Colon (tissue), 2 donors: ENCODE measurements around the gene CILP2.

Source experiments
- FAIRE-seq: peaks from 2 replicates; lab custom pipeline; 2012; peaks lifted over from hg19 to GRCh38; lab: Jason Lieb, UNC
- donor health status: control.
- donor health status: control.

The CILP2 gene

DNA sequence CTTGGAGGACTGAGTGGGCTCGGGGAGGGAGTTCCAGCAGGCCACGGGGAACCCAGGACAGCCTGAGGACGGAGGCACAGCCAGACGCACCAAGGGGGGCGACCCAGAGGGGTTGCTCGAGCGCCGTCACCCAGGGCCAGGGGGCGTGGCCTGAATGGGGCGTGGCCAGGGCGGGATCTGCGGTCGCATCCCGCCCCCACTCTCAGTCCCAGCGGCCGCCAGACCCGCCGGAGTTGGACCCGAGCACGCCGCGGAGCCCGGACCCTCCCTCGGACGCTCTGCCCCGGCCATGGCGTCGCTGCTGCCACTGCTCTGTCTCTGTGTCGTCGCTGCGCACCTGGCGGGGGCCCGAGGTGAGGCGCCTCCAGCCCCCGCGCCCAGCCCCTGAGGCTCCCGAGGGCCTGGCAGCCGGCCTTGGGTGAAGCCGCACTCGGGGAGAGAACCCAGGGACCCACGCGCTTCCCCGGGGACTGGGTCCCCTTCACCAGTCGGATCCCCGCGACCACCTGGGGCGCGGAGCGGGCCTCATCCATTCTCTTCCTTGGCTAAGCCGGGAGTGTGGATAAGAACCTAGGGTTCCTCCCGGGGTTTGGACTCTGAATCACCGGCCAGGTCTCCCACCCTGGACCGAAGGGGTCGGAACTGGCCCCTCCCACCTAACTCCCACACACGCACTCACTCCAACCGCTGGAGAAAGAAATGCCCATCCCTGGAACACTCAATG lies at the start of gene CILP2:
Gene CILP2, plus strand, starts transcription at position 205 of the 724 bp plus-strand sequence. Its CDS starts 85 bp downstream, at position 290.
- no peak for FAIRE-seq

- peak; percentile 53 for FAIRE-seq
Observed at GRCh38 chr19:19488875-19489690, 49.0 kb upstream of the CILP2 start.

DNA sequence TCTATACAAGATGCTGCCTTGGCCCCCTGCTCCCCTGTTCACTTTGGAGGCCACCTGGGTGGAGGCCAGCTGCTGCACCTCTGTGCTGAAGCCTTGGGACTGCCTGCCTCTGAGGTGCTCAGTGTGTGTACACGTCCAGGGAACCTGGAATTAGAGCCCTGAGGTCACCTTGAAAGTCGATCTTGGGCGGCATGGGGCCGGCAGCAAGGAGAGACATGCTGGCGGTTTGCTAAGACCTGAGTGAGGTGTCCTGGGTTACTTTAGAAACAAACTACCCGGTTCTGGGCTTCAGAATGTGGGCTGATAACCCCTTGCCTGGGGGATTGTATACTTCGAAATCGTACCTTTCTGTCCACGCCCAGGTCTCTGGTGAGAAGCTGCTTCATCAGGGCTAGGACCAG lies 48.3 kb upstream of the CILP2 start:
- FAIRE-seq = no peak

GRCh38 chr19:19490214-19490968 lies 47.7 kb upstream of the CILP2 start:
- FAIRE-seq = no peak

DNA sequence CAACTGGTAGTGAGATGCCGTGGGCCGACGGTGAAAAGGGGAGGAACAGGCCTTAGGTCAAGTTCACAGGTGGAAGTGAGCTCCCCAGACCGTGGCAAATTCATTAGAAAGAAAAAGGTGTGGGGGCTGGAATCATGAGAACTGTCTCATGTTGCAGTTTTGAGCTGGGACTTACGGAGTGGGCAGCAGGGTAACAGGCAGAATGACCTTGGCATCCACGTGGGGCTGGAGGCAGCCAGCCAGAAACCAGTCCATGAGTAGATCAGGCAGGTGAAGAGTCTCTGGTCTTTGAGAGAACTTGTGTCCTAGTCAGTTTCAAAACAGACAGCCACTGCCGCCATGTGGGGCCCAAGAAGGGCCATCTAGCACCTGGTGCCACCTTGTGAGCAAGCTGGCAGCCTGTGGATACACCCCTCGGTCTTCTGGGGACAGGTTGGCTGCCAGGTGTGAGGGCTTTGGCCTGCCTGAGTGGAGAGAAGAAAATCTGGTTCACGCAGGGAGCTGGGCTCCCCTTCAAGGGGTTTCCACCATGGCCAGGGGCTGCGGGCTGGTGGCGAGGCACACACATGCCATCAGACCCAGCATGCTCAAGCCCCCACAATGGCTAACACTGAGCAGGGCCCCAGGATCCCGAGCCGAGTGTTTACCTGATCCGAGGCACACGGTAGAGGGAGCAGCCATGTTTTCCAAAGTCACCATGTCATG lies 46.6 kb upstream of the CILP2 start:
- FAIRE-seq = no peak

- FAIRE-seq = no peak
Observed at GRCh38 chr19:19492026-19492610, 45.9 kb upstream of the CILP2 start.

DNA sequence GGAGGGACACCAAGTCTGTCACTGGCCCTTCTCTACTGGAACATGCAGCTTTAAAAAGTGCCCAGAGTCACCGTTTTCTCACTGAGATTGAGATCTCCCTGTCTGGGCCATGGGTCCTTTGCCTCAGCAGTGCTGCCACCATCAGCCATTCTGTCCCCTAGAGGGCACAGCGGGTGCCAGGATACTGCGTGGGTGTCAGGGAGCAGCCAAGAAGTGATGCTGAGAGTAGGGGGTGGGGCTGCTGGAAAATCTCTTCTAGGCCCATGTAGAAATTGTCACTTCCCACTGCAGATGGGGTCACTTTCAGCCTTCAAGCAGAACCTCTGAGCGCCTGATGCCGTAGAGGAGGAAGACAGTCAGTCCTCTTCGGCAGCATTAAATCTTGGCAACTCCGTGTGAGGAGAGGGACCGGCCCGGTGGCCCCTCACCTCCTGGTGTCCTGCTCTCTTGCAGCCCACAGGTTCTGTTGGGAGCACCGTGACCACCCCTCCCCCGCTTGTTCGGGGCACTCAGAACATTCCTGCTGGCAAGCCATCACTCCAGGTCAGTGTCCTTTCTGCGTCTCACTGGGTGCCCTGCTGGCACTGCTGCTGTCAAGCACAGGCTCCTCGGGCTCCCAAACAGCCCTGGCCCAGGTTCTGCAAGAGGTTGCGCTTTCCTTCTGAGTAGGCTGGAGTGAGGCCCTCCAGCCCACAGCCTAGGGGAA lies 44.1 kb upstream of the CILP2 start:
- no peak for FAIRE-seq

DNA sequence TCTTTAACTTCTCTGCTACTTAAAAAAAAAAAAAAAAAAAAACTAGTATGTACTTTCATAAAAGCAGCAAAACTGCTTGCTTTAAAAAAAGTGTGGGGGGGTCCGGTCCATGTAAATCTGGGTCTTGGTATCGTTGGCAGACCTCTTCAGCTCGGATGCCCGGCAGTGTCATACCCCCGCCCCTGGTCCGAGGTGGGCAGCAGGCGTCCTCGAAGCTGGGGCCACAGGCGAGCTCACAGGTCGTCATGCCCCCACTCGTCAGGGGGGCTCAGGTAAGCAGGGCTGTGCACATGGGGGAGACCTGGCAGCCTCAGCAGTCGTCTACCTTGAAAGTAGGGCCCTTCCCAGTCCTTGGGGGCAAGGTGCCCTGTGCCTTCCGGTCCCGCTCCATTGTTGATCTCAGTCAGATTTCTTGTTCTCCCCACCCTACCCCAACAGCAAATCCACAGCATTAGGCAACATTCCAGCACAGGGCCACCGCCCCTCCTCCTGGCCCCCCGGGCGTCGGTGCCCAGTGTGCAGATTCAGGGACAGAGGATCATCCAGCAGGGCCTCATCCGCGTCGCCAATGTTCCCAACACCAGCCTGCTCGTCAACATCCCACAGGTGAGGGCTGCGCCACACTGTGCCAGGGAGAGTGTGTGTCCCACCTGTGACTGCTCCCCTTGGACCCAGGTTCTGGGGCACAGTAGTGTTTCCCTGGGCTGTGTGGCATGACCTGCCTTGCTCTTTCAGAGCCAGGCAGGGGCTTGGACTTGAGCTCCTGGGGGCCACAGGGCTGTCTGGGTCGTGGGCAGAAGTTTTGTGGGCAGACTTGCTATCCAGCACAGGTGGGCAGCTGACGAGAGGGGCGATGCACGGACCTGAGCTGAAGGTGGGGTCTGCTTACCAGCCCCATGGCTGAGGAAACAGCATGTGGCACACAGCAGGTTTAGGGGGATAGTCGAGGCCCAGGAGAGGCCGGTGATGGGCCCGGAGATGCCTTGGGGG lies 42.2 kb upstream of the CILP2 start:
- FAIRE-seq = no peak

GRCh38 chr19:19498255-19498991 lies 39.6 kb upstream of the CILP2 start:
- FAIRE-seq = no peak

DNA sequence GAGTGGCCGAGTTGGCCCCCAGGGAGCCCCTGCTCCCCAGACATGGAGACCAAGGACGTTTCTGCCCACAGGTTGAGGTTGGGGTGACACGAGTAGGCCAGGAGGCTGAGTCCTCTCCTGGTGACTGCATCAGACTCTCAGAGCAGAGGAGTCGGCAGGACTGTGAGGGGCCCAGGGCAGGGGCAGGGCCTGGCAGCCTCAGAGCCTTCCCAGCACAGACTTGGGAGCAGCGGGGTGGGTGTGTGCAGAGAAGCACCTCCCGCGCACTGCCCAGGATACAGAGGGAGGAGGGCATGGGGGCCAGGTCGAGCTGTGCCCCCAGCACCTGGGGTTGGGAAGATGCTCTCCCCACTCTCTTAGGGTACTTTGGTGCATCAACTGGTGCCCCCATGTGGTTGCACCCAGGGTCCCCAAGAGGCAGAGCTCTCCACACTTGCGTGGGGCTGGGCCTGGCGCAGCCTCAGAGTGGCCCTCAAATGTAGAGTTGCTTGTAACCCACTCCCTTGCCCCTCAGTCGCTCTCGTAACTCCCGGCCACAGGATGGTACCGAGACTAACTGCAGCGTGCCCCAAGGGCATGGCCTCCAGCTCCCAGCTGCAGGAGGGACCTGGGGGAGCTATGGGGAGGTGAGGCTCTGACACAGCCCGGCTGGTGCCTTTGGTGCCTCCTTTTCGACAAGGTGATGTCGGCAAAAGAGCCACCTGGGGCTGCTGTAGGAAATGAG lies 38.6 kb upstream of the CILP2 start:
- FAIRE-seq = no peak

DNA sequence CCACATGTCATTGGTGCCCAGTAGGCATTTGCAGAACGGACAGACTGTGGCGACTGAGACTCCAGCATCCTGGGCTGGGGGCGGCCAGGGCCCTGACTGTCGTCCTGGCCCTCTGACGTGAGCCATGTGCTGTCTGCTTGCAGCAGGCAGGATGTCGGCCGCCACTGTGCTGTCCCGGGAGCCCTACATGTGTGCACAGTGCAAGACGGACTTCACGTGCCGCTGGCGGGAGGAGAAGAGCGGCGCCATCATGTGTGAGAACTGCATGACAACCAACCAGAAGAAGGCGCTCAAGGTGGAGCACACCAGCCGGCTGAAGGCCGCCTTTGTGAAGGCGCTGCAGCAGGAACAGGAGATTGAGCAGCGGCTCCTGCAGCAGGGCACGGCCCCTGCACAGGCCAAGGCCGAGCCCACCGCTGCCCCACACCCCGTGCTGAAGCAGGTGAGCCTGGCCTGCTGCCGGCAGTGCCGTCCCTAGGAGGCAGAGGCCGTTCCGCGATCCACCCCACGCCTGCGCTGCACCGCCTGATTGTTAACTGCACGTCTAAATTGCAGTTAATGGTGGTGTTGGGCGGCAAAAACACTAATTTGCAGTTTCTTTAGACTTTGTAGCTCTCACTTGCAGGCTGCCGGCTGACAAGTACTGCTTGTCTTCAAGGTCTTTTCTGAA lies 37.0 kb upstream of the CILP2 start:
- FAIRE-seq = no peak

DNA sequence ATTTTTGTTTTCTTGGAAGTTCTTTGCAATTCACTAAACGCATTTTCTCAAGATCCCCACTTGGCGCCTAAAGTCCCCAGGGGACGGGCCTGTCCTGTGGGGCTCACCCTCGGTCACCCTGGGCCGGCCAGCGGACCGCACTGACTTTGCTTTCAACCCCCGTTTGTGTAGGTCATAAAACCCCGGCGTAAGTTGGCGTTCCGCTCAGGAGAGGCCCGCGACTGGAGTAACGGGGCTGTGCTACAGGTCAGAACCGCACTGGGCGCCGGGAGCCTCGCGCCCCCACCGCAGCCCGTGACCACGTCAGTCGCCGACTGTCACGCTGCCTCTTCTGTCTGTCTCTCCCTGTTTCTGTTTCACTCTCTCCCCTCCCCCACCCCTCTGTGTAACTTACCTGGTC lies 36.3 kb upstream of the CILP2 start:
- no peak for FAIRE-seq

GRCh38 chr19:19502281-19502680 lies 35.8 kb upstream of the CILP2 start:
- no peak for FAIRE-seq

GRCh38 chr19:19502808-19503602 lies 35.1 kb upstream of the CILP2 start:
- no peak for FAIRE-seq

DNA sequence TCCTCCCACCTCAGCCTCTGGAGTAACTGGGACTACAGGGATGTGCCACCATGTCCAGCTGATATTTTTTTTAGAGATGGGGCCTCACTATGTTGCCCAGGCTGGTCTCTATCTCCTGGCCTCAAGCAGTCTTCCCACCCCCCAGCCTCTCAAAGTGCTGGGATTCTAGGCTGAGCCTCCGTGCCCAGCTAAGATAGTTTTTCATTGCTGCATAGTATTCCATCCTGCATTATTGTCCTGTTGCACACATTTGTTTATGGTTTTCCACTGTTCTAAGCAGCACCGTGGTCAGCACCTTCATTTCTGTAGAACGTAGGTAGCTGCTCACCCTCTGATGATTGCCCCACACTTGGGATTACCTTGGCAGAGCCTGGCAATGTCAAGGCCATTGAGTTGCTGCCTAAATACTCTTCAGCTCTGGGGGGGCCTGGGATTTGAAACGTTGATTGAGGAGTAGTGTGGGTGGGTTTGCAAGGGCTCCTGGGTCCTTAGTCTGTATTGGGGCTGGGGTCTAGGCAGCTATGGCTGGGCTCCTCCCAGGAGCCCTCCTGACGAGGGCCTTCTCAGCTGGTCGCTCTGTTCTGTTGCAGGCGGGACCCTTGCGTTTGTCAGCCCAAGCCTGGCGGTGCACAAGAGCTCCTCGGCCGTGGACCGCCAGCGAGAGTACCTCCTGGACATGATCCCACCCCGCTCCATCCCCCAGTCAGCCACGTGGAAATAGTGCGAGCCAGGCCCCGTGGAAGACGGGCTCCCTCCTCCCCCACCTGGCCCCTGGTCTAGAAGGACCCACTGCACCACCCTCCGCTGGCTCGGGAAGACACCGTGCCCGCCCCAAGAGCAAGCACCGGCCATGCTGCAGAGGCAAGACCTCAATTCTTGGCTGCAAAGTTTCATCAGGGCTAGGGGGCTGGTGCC lies 33.1 kb upstream of the CILP2 start:
- FAIRE-seq = no peak
